Cerebellar nuclear complex (tissue), 1 donor: ENCODE data around the gene KLHL30.

Experiments
- DNase-seq, 2 experiments: peaks; one replicate each; lab custom pipeline; 2025; lab: John Stamatoyannopoulos, UW

The KLHL30 gene, protein sequence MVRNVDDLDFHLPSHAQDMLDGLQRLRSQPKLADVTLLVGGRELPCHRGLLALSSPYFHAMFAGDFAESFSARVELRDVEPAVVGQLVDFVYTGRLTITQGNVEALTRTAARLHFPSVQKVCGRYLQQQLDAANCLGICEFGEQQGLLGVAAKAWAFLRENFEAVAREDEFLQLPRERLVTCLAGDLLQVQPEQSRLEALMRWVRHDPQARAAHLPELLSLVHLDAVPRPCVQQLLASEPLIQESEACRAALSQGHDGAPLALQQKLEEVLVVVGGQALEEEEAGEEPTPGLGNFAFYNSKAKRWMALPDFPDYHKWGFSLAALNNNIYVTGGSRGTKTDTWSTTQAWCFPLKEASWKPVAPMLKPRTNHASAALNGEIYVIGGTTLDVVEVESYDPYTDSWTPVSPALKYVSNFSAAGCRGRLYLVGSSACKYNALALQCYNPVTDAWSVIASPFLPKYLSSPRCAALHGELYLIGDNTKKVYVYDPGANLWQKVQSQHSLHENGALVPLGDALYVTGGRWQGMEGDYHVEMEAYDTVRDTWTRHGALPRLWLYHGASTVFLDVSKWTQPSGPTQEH

GRCh38 chr2:238138331-238139195 lies at the start of gene KLHL30:
KLHL30 (plus strand) TSS chr2:238138668; CDS start chr2:238140755, 2,087 bp downstream.
- no peak for DNase-seq

DNA sequence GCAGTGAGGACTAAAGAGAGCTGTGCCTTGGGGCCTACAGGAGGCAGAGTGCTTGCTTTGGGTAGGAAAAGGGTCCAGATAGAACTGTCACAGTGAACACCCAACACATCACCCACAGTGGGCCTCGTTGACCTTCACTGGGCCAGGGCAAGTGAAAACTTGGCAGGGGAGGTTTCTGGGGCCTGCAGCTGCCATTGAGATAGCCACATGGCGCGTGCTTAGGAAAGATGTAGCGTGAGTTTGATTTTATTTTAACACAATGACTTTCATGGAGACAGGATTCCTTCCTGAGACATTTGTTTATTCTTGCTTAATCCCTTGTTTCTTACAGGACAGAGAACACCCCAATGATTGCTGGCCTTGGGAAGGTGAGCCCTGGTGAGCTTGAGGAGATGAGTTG lies 47.6 kb upstream of the KLHL30 start:
- DNase-seq, result no peak

DNA sequence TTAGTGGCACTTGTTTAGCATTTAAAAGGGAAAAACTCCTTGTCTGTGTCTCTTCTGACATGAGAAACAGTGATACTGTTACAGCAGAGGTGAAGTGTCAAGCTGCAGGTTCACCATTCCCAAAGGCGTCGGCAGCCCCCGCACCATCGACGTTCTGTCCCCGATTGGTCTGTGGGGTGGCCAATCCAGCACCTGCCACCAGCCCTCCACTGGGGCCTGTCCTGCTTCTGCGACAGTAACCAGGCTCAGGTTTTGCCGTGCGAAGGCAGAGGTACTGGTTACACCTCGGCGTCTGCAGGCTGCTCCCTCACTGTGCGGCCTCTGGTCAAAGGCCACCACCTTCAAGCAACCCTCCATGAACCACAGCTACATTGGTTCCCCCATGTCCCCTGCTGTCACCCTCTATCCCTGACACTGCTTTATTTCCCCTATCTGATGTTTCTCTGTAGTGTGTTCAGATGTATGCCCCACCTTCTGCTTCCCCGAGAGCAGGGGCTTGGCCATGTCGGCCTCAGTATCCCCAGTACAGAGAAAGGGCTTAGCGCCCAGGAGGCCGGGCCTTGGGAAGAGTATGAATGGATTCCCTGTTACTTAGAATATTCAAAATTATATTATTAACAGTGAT lies 46.9 kb upstream of the KLHL30 start:
- DNase-seq, result no peak

DNA sequence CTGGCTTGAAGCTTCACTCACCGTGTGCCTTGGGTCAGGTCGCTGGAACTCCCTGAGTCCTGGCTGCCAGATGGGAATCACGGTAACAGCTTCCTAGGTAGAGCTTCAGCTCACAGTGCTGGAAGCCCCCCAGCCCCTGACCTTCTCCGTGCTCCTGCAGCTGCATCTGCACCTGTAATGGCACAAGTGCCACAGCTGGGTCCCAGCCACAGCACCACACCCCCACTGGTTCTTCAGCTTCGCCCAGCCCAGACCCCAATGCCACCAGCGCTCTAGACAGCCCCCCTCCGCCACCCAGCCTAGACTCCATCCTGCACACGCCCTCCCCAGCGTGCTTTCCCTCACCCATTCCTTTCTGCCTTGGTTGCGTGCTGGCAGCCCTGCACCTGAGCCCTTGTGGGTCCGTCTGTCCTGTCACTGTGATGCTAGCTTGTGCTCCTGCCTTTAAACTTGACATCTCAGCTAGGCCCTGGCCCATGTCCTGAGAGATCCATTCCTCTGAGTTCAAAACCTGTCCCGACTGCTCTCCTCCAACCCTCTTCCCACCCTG lies 45.9 kb upstream of the KLHL30 start:
- DNase-seq, result no peak

- no peak for DNase-seq
Observed at GRCh38 chr2:238093181-238094140, 45.0 kb upstream of the KLHL30 start.

- no peak for DNase-seq
Observed at GRCh38 chr2:238094438-238095022, 43.9 kb upstream of the KLHL30 start.

- DNase-seq, result no peak
Observed at GRCh38 chr2:238095143-238095542, 43.3 kb upstream of the KLHL30 start.

DNA sequence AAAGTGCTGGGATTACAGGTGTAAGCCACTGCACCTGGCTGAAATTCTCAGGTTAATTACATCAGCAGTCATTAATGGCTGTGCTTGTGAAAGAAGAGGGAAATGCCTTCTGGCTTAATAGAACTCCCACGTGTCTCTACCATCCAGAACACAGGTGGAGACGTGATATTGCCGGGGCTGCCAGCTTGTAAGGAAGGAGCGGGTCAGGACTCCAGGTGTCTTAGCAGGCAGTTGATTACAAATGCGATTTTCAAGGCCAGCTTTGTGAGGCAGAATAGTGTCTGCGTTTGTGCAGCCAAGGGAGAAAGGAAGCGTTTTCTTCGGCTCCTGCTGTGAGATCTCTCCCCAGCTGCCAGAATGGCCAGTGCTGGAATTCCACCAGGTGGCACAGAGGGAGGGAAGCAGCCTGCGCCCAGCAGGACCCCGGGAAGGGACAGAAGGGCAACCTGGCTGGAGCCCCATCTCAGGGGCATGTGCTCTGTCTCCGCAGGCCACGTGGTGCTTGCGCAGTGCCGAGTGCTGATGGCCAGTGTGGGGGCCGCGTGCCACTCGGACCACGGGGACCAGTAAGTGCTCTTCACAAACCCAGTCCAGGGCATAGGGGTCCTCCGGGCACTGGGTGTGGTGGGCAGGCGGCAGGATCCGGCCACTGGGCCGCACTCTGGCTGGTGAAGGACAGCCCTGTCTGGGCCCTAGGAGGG lies 42.0 kb upstream of the KLHL30 start:
- peak; percentile 90 to 96 for DNase-seq

GRCh38 chr2:238097201-238097987 lies 41.1 kb upstream of the KLHL30 start:
- no peak for DNase-seq

DNA sequence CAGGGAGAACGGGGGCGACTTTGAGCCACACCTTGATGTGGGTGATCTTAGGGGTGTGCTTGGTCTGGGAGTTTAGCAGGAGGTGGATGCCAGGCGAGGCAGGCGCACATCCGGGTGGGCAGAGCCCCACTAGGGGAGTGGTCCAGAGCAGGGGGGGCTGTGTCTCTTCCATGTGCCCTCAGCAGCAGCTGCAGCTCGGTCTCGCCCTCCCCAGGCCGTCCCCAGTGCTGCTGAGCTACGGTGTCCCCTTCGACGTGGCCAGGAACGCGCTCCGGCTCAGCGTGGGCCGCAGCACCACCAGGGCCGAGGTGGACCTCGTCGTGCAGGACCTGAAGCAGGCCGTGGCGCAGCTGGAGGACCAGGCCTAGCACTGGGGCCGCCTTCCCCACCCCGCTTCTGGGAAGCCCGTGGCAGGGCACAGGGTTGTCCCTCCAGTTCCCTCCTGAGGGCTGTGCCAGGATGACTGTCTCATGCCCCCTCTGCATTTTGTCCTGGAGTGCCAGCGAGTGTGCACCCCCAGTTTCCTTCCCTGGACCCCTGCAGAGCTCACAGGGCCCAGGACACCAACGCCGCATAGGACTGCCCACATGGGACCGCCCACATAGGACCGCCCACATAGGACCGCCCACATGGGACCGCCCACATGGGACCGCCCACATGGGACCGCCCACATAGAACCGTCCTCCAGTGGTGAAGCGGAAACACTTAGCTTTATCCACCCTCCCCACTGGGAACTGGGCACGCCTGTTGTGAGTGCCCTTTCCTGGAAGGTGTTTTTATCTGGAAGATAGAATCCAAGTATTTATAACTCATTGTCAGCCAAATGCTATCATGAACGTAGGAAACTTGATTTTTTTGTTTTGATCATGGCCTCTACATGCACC lies 40.2 kb upstream of the KLHL30 start:
- DNase-seq, result no peak

GRCh38 chr2:238098901-238099713 lies 39.4 kb upstream of the KLHL30 start:
- DNase-seq, result no peak

DNA sequence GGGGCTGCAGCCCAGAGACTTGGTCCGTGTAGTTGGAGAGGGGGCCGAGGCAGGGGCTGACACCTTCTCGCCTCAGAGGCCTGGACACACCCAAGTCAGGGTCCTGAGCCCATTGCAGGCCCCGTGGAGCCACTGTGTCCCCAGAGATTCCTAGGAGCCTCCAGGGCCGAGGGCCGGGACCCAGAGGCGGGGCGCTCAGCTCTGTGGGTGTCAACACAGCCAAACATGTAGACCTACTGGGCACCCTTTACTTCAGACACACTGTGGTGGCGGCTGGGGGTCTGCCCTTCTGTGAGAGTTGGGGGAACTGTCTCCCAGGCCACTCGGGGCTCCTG lies 38.8 kb upstream of the KLHL30 start:
- DNase-seq, result no peak

- DNase-seq, result no peak
Observed at GRCh38 chr2:238100049-238100820, 38.2 kb upstream of the KLHL30 start, which contains the start of gene ESPNL. ESPNL (plus strand) TSS chr2:238100340; CDS start chr2:238100420, 80 bp downstream.

- no peak for DNase-seq
Observed at GRCh38 chr2:238100821-238101771, 37.4 kb upstream of the KLHL30 start.
